GM18520 (cell line): ENCODE results near the gene METTL6.
"Not testable (repeated sequence)": the region's sequence is repeated elsewhere in the genome, so short reads cannot be mapped to it uniquely, and the experiment has no call there.

Source experiments
- ATAC-seq: cut with Tn5 transposase; IDR thresholded peaks from one replicate; pipeline ENCODE4 v1.9.1; 2021; ENCODE audit not compliant: unreplicated experiment

Gene METTL6

GRCh38 chr3:15405448-15406050 is 21.8 kb downstream of the METTL6 start:
- no peak for ATAC-seq

GRCh38 chr3:15404767-15405166 is 22.6 kb downstream of the METTL6 start:
- ATAC-seq, result no peak

DNA sequence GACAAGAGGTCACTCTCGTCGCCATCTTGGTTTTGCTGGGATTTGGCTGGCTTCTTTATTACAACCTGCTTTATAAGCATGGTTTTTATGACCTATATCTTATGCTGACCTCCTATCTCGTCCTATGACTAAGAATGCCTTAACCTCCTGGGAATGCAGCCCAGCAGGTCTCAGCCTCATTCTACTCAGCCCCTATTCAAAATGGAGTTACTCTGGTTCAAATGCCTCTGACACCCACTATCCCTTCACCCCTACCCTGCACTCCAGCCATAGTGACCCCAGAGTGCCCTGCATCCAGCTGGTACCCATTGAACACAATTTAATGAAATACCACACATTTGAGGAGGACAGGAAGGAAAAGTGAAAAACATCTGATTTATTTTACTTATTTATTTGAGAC is 23.4 kb downstream of the METTL6 start:
- no peak for ATAC-seq

GRCh38 chr3:15403495-15403894 is 23.8 kb downstream of the METTL6 start:
- no peak for ATAC-seq

- no peak for ATAC-seq
These were observed 25.4 kb downstream of the METTL6 start for GRCh38 chr3:15401936-15402335.

DNA sequence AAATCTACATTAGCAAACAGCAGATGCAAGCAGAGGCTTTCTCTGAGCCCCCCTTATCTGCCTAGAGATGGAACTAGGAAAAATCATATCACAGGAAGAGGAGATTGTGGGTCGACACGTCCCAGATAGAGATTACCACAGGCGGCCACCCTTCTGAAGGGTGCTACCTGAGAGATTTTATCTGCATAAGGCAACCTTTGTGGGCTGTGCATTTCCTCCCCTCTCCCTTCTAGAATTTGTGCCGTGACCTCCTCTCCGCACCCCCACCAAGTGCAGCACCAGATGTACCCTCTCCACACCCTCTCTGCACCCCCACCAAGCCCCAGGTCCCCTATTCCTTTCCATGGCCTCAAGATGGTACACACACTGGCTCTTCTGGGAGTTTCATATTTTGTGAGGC is 27.4 kb downstream of the METTL6 start:
- ATAC-seq, result no peak

DNA sequence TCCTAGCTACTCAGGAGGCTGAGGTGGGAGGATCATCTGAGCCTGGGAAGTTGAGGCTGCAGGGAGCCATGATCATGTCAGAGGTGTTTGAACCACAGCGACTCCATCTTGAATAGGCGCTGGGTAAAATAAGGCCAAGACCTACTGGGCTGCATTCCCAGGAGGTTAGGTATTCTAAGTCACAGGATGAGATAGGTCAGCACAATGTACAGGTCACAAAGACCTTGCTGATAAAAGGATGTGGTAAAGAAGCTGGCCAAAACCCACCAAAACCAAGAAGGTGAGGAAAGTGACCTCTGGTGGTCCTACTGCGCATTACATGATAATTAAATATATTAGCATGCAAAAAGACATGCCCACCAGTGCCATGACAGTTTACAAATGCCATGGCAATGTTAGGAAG is 28.6 kb downstream of the METTL6 start:
- not testable (repeated sequence) for ATAC-seq

DNA sequence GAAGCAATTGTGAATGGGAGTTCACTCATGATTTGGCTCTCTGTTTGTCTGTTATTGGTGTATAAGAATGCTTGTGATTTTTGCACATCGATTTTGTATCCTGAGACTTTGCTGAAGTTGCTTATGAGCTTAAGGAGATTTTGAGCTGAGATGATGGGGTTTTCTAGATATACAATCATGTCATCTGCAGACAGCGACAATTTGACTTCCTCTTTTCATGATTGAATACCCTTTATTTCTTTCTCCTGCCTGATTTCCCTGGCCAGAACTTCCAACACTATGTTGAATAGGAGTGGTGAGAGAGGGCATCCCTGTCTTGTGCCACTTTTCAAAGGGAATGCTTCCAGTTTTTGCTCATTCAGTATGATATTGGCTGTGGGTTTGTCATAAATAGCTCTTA is 34.1 kb downstream of the METTL6 start:
- ATAC-seq, result not testable (repeated sequence)

DNA sequence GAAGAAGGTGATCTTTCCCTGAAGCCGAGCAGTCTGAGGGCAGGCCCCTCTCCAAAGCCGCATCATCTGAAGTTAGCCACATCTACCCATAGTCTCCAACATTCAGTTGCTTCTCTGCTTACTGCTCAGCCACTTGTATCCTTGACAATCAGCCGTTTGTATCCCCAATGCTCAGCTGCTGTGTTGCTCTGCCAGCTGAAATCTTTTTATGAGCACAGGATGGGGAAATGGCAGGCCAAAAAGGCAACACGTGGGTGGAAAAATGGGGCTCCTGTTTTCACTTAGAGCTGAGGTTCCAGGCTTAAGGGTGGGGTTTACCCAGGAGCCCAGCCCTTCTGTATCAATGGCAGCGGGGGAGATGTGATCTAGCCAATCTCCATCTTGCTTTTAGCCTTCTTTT is 36.3 kb downstream of the METTL6 start:
- ATAC-seq, result no peak

GRCh38 chr3:15390460-15390859 is 36.9 kb downstream of the METTL6 start:
- ATAC-seq, result no peak

DNA sequence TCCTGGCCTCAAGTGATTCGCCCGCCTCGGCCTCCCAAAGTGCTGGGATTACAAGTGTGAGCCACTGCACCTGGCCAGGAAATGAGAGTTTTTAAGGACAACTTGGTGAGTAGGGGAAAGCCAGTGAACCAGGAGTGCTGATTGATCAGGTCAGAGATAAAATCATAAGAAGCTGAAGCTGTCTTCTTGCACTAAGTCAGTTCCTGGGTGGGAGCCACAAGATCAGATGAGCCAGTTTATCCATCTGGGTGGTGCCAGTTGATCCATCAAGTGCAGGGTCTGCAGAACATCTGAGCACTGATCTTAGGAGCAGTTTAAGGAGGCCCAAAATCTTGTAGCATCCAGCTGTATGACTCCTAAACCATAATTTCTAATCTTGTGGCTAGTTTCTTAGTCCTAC is 39.0 kb downstream of the METTL6 start:
- ATAC-seq, result not testable (repeated sequence)

DNA sequence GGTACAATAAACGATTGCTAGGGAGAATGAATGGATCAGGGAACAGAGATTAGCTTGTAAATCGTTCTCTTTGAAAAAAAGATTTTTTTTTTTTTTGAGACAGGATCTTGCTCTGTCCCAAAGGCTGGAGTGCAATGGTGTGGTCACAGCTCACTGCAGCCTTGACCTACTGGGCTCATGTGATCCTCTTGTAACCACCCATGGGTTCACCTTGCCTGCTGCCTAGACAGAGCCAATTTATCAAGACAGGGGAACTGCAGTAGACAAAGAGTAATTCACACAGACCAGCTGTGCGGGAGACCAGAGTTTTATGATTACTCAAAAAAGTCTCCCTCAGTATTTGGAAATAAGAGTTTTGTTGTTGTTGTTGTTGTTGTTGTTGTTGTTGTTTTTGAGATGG is 39.6 kb downstream of the METTL6 start:
- no peak for ATAC-seq

GRCh38 chr3:15387171-15387581 is 40.2 kb downstream of the METTL6 start:
- no peak for ATAC-seq

GRCh38 chr3:15386654-15386955 is 40.7 kb downstream of the METTL6 start:
- ATAC-seq, result not testable (repeated sequence)

- ATAC-seq, result no peak
These were observed 41.3 kb downstream of the METTL6 start for GRCh38 chr3:15385901-15386653.

DNA sequence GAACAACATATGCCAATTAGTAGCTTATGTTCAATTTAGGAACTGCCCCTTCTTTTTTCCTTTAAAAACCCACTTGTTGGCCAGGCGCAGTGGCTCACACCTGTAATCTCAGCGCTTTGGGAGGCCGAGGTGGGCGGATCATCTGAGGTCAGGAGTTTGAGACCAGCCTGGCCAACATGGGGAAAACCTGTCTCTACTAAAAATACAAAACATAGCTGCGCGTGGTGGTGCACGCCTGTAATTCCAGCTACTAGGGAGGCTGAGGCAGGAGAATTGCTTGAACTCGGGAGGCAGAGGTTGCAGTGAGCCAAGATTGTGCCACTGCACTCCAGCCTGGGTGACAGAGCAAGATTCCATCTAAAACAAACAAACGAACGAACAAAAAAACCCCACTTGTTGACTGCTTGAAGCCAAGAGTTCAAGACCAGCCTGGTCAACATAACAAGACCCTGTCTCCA is 42.1 kb downstream of the METTL6 start:
- ATAC-seq, result not testable (repeated sequence)

- ATAC-seq, result peak; percentile 84
These were observed 42.7 kb downstream of the METTL6 start for GRCh38 chr3:15384510-15385237.

- no peak for ATAC-seq
These were observed 44.9 kb downstream of the METTL6 start for GRCh38 chr3:15382405-15382923.

- no peak for ATAC-seq
These were observed 46.1 kb downstream of the METTL6 start for GRCh38 chr3:15380980-15381890.

- peak; percentile 80 for ATAC-seq
These were observed 49.2 kb downstream of the METTL6 start for GRCh38 chr3:15377961-15378791.
